K562 (cell line): ENCODE measurements around the gene CSNK1G1.

ENCODE experiments used
- FOS ChIP-seq: IDR thresholded peaks from 3 replicates; pipeline ENCODE4 v1.6.1; 2011; ENCODE audit not compliant: insufficient read length; ENCODE audit errors: extremely low read depth
- FOXA1 ChIP-seq: fragments of 450-650 bp; IDR thresholded peaks from 2 replicates; pipeline ENCODE4 v1.6.1; 2016; ENCODE audit warnings: mild to moderate bottlenecking, borderline replicate concordance
- JUND ChIP-seq, 2 experiments: IDR thresholded peaks; 2 replicates in 1 of 2; 3 replicates in 1 of 2; pipeline ENCODE4 v1.6.1; 2011; ENCODE audit warnings: borderline replicate concordance in 2 of 2, low read depth in 2 of 2, low read length in 2 of 2, improper control_type of control experiment in 1 of 2, missing biosample characterization in 1 of 2, missing genetic modification characterization in 1 of 2, missing genetic modification reagents in 1 of 2
- SIN3A ChIP-seq, 2 experiments: fragments of 150-350 bp in 1 of 2; IDR thresholded peaks; 2 replicates each; pipeline ENCODE4 v1.6.1; 2011 to 2016; ENCODE audit warnings: borderline replicate concordance in 2 of 2, low read depth in 2 of 2, low read length in 2 of 2, mild to moderate bottlenecking in 2 of 2, moderate library complexity in 2 of 2; ENCODE audit not compliant: control insufficient read depth in 1 of 2
- ZFPM2 ChIP-seq: fragments of 250-450 bp; sonication (Bioruptor Pico); IDR thresholded peaks from 2 replicates; pipeline ENCODE4 v1.5.1; 2022; ENCODE audit warnings: mild to moderate bottlenecking
- TF ChIP-seq, protein P1 (sequence below): sonication (generic); IDR thresholded peaks from 2 replicates; pipeline ENCODE4 v1.6.1; 2016

DNA sequence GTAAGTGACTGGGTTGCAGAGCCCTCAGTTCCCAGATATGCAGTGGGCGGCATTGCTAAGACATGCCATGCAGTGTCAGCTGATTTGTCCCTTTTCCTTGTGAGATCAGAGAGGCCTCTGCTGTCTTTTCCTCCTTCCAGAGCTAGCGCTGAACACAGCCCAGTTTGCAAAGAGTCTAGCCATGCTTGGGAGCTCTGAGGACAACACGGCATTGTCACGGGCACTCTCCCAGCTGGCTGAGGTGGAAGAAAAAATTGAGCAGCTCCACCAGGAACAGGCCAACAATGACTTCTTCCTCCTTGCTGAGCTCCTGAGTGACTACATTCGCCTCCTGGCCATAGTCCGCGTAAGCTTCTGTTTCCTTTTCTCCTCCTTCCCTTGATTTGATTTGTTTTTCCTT is 224.4 kb downstream of the CSNK1G1 start:
- TF ChIP-seq SIN3A (IDR thresholded peaks at IDR 0.05; ENCODE audit: borderline replicate concordance in 2 of 2, control insufficient read depth in 1 of 2, low read depth in 2 of 2, low read length in 2 of 2) (no peak), FOXA1 (no peak), JUND (IDR thresholded peaks at IDR 0.05; ENCODE audit: borderline replicate concordance, low read depth, low read length) (no peak), JUND (tag; IDR thresholded peaks at IDR 0.05; ENCODE audit: borderline replicate concordance, low read depth, low read length) (no peak), ZFPM2 (CRISPR knock-in tag) (no peak), FOS (no peak)
- TF ChIP-seq, protein P1, sequence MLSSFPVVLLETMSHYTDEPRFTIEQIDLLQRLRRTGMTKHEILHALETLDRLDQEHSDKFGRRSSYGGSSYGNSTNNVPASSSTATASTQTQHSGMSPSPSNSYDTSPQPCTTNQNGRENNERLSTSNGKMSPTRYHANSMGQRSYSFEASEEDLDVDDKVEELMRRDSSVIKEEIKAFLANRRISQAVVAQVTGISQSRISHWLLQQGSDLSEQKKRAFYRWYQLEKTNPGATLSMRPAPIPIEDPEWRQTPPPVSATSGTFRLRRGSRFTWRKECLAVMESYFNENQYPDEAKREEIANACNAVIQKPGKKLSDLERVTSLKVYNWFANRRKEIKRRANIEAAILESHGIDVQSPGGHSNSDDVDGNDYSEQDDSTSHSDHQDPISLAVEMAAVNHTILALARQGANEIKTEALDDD: no peak
